ENCODE data around the gene LRRC3C.

LRRC3C gene

DNA sequence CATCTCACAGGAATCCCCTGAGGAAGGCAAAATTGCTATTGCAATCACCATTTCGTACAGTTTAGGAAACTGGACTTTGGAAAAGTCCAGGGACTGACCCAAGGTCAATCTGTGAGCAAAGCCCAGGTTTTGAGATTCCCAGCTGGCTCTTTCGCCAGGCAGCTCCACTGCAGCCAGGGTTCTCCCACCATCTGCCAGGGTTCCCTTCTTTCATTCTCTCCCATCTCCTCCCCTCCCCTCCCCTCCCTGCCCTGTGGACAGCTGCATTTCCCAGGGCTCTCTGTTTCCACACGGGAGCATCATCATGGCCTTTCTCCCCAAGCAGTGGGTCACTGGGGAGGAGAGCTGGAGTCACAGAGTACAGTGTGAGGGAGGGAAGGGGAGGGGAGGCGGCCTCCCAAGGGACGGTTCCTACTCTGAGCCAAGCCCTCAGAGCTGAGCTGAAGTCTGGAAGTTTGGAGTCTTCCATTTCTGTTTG lies 23.4 kb downstream of the LRRC3C start:
- no peak overlapping the region for H3K4me3 ChIP-seq (ENCODE audit: low read depth, low read length)
- no peak for DNase-seq (ENCODE audit: low read depth)
- TF ChIP-seq CTCF (IDR thresholded peaks at IDR 0.05; ENCODE audit: low read depth, low read length, missing control alignments): no peak

DNA sequence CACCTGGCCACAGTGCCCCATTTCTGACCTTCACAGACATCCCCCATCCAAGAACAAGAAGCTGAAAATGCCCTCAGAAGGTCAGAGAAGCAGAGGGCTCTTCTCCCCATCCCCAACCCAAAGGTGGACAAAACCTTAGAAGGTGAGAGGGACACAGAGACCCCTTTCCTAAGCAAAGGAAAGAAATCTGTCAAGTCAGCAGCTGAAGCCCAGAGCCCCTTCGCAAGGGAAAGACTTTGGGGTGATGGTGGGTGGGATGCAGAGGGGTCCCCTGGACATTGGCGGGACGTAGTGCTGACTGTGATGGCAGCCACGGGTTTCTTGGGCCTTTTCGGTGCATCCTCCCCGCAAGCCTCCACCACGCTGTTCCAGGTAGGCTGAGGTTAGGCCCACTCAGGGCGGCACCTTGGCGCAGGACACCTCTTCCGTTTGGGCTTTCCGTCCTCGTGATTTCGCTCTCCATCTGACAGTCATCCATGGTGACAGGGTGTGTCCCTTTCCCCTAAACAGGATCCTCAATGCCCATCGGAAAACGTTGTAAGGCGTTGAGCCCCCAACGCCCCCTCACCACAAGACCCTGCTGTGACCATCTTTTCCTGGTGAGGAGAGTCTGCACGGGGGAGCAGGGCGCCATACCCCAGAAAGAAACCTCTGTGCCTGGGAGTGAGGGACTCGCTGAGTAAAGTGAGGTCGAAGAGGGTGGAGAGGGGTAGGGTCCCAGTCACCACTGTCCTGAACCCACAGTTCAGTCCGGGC lies 24.6 kb downstream of the LRRC3C start:
- no peak for TF ChIP-seq CTCF (IDR thresholded peaks at IDR 0.05; ENCODE audit: low read depth, low read length, missing control alignments)
- DNase-seq (ENCODE audit: low read depth): no peak

GRCh38 chr17:39952680-39953470 lies 25.3 kb downstream of the LRRC3C start:
- TF ChIP-seq CTCF (IDR thresholded peaks at IDR 0.05; ENCODE audit: low read depth, low read length, missing control alignments): no peak
- H3K4me3 ChIP-seq (ENCODE audit: low read depth, low read length): peak overlapping the region; percentile 61
- DNase-seq (ENCODE audit: low read depth): peak; percentile 90

More for the DNA sequence above, 24.6 kb downstream of the LRRC3C start:
- H3K4me3 ChIP-seq (ENCODE audit: low read depth, low read length): peak overlapping the region; percentile 53

DNA sequence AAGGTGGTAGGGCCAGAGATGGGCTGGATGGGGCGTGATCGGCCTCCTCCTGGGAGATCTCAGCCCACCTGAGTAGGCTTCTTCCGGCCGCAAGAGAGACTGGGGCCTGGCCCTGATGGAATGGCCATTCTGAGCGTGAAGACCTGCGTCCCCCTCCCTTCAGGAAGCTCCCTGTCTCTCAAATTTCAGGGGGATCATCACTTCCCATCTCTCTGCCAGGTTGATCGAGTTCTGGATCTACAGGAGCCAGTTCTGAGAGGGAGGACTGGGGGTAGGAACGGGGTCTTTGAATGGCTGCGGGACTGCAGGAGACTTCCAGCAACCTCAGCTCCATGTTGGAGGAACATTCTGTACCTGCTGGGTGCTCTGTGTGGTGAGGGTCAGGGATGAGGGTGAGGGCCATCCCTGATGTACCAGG lies 25.9 kb downstream of the LRRC3C start:
- DNase-seq (ENCODE audit: low read depth): no peak
- peak overlapping the region; percentile 61 for H3K4me3 ChIP-seq (ENCODE audit: low read depth, low read length)

DNA sequence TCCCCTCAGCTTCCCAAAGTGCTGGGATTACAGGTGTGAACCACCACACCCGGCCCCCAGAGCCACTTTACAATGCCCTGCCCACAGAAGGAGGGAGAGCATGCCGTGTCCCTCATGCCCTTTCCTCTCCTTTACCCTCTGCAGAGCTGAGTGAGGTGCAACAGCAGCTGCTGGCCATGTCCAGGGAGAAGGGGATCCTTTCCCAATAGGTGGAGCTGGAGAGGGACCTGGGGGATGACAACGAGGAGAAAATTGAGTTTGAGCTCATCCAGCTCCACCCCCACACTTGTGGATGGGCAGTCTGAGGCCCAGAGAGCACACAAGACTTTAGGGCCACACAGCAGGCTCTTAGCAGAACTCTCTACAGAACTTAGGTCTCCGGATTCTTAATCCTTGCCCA lies 27.3 kb downstream of the LRRC3C start:
- DNase-seq (ENCODE audit: low read depth): no peak
- no peak overlapping the region for H3K4me3 ChIP-seq (ENCODE audit: low read depth, low read length)
- TF ChIP-seq CTCF (IDR thresholded peaks at IDR 0.05; ENCODE audit: low read depth, low read length, missing control alignments): no peak

More for the DNA sequence above, 25.9 kb downstream of the LRRC3C start:
- no peak for TF ChIP-seq CTCF (IDR thresholded peaks at IDR 0.05; ENCODE audit: low read depth, low read length, missing control alignments)

DNA sequence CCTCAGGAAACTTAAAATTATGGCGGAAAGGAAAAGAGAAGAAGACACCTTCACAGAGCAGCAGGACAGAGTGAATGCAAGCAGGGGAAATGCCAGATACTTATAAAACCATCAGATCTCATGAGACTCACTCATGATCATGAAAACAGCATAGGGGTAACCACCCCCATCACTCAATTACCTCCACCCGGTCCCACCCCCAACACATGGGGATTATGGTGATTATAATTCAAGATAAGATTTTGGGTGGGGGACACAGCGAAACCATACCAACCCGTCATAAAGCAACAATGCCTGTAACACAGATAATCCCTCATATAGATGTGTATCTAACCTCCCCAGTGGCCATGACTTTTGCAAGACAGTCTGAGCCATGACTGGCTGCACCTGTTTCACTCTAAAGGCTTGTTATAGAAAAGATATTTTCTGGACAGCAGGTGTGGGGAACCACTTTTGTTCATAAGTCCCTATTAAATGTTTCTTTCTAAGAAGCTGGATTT lies 28.2 kb downstream of the LRRC3C start:
- H3K4me3 ChIP-seq (ENCODE audit: low read depth, low read length): no peak overlapping the region
- no peak for DNase-seq (ENCODE audit: low read depth)
- no peak for TF ChIP-seq CTCF (IDR thresholded peaks at IDR 0.05; ENCODE audit: low read depth, low read length, missing control alignments)

Data from GM12864 (cell line).